Measurements from ENCODE around the gene CNIH2. TPM values are rescaled to one million over a fixed set of nuclear protein-coding genes. Genes with fewer than 3 reads are reported as not detected.

Gene CNIH2
- total and polyA plus RNA-seq, 2 experiments from 2014 or later, result 4.3 to 9.2 TPM

- no peaks in the 10 kb centered on the region for H3K27me3 ChIP-seq (ENCODE audit: insufficient read depth)
- H3K27ac ChIP-seq (ENCODE audit: low read depth), result no peak overlapping the region
- no peak for DNase-seq (ENCODE audit: low spot score)
- TF ChIP-seq ZNF331 (CRISPR knock-in tag; IDR thresholded peaks at IDR 0.05; ENCODE audit: low read depth), result no peak
- no peak for TF ChIP-seq JUNB (IDR thresholded peaks at IDR 0.05; ENCODE audit: unreplicated experiment)
- no peak for TF ChIP-seq STAT1 (IDR thresholded peaks at IDR 0.05; ENCODE audit: unreplicated experiment)
- no peak for TF ChIP-seq CREB1 (CRISPR knock-in tag; IDR thresholded peaks at IDR 0.05; ENCODE audit: low read depth)
- TF ChIP-seq ZNF462 (CRISPR knock-in tag; IDR thresholded peaks at IDR 0.05), result no peak
- no peak for TF ChIP-seq NANOG (IDR thresholded peaks at IDR 0.05; ENCODE audit: borderline replicate concordance)
- TF ChIP-seq ETS1 (IDR thresholded peaks at IDR 0.05), result no peak
- no peak for TF ChIP-seq POLR2AphosphoS5 (IDR thresholded peaks at IDR 0.05; ENCODE audit: low read depth)
- no peak for TF ChIP-seq REST (IDR thresholded peaks at IDR 0.05; ENCODE audit: unreplicated experiment)
- no peak for TF ChIP-seq CTCF (conservative IDR thresholded peaks at IDR 0.05; ENCODE audit: low read depth in 2 of 2)
- TF ChIP-seq EZH2phosphoT487 (IDR thresholded peaks at IDR 0.05; ENCODE audit: unreplicated experiment), result no peak
- no peak for TF ChIP-seq EZH2 (IDR thresholded peaks at IDR 0.05; ENCODE audit: low read depth, unreplicated experiment)
- no peak for TF ChIP-seq ZNF114 (CRISPR knock-in tag; IDR thresholded peaks at IDR 0.05)
- no peaks in the 10 kb centered on the region for H3K36me3 Mint-ChIP-seq (ENCODE audit: low read depth)
- H4K20me1 ChIP-seq (replicated peaks; ENCODE audit: insufficient read depth), result no peaks in the 10 kb centered on the region
- no peak overlapping the region for H3K4me3 Mint-ChIP-seq
- peaks cover 16% of the 10 kb centered on the region; the same call in 1 of the 2 replicates for H3K4me1 ChIP-seq (ENCODE audit: insufficient read depth)
- H3K9me2 ChIP-seq (ENCODE audit: insufficient read depth), result no peaks in the 10 kb centered on the region
- no peak overlapping the region for H3K4me2 ChIP-seq
- H3K4me1 Mint-ChIP-seq, result peaks cover 27% of the 10 kb centered on the region
- no peak for ATAC-seq
- H3K36me3 ChIP-seq (ENCODE audit: insufficient read depth), result no peaks in the 10 kb centered on the region
- H3K27me3 Mint-ChIP-seq (ENCODE audit: insufficient read depth, low read depth, poor library complexity), result peaks cover 20% of the 10 kb centered on the region
- no peaks in the 10 kb centered on the region for H3K9me3 Mint-ChIP-seq
- 0 out of 2 replicates have a peak, but pooled peaks cover 6% of the 10 kb centered on the region for H3F3A ChIP-seq (replicated peaks; ENCODE audit: low read depth)
- no peak overlapping the region for H3K4me3 ChIP-seq
- H2AFZ ChIP-seq, result no peak overlapping the region
- no peaks in the 10 kb centered on the region for H3K79me2 ChIP-seq (replicated peaks; ENCODE audit: insufficient read depth)
- no peak overlapping the region for H3K27ac Mint-ChIP-seq
These were observed 54.6 kb downstream of the CNIH2 start for GRCh38 chr11:66332371-66333219.

All from GM23338 (cell line).